CD4-positive, CD25-positive, alpha-beta regulatory T cell (primary cell): ENCODE results near the gene OPHN1. TPM values are rescaled to one million over a fixed set of nuclear protein-coding genes. Genes with fewer than 3 reads are reported as not detected.
A peak's percentile ranks its signal among the peaks of the same experiment; 100 is the strongest.

ENCODE experiments used
- ATAC-seq, 2 donors: fragments of 150-1000 bp; cut with Tn5 transposase; one replicate each; pipeline ENCODE4 v1.10.0; 2021; ENCODE audit warnings: low read depth in 2 of 2, moderate number of reproducible peaks in 2 of 2, moderate library complexity in 1 of 2
- DNase-seq, 3 donors: peaks; one replicate each; pipeline versions ENCODE4 v3.0.0 to v3.0.0-alpha.2; 2012 to 2022; ENCODE audit warnings: mixed read lengths in 1 of 3
- H3K27ac ChIP-seq: one replicate; pipeline ENCODE4 v1.7.0; 2013; ENCODE audit warnings: mild to moderate bottlenecking, low read length; ENCODE audit not compliant: insufficient read depth, poor library complexity, severe bottlenecking
- H3K27me3 ChIP-seq: one replicate; pipeline ENCODE4 v1.7.0; 2013; ENCODE audit warnings: low read length; ENCODE audit not compliant: control insufficient read depth, insufficient read depth
- H3K36me3 ChIP-seq: one replicate; pipeline ENCODE4 v1.7.0; 2013; ENCODE audit warnings: mild to moderate bottlenecking, low read length, moderate library complexity; ENCODE audit not compliant: control insufficient read depth, insufficient read depth
- H3K4me1 ChIP-seq: 2 replicates; pipeline ENCODE4 v1.7.0; 2013; ENCODE audit warnings: mild to moderate bottlenecking, low read length; ENCODE audit not compliant: insufficient read depth, control insufficient read depth, poor library complexity, severe bottlenecking
- H3K4me3 ChIP-seq: one replicate; pipeline ENCODE4 v1.7.0; 2013; ENCODE audit warnings: low read depth, mild to moderate bottlenecking, low read length, moderate library complexity
- H3K9me3 ChIP-seq, 2 experiments: 1 replicate in 1 of 2; 2 replicates in 1 of 2; pipeline ENCODE4 v1.7.0; 2013; ENCODE audit warnings: low read length in 2 of 2, mild to moderate bottlenecking in 1 of 2, moderate library complexity in 1 of 2; ENCODE audit not compliant: control insufficient read depth in 2 of 2
- H3K27ac Mint-ChIP-seq, 3 donors: one replicate each; pipeline ENCODE4 v1.8.0; 2020 to 2022; ENCODE audit warnings: mild to moderate bottlenecking in 3 of 3, mixed read lengths in 3 of 3, moderate library complexity in 2 of 3
- H3K27me3 Mint-ChIP-seq: one replicate; pipeline ENCODE4 v1.8.0; 2022; ENCODE audit warnings: mild to moderate bottlenecking, mixed read lengths
- H3K36me3 Mint-ChIP-seq: one replicate; pipeline ENCODE4 v1.8.0; 2020; ENCODE audit warnings: mixed read lengths
- H3K4me1 Mint-ChIP-seq, 4 donors: one replicate each; pipeline ENCODE4 v1.8.0; 2020 to 2022; ENCODE audit warnings: mixed read lengths in 4 of 4, mild to moderate bottlenecking in 1 of 4
- H3K4me3 Mint-ChIP-seq, 4 donors: one replicate each; pipeline ENCODE4 v1.8.0; 2020 to 2022; ENCODE audit warnings: mild to moderate bottlenecking in 4 of 4, mixed read lengths in 4 of 4, moderate library complexity in 3 of 4
- H3K9me3 Mint-ChIP-seq, 7 donors: one replicate each; pipeline ENCODE4 v1.8.0; 2020 to 2022; ENCODE audit warnings: mixed read lengths in 7 of 7, mild to moderate bottlenecking in 3 of 7, moderate library complexity in 2 of 7
- polyA plus RNA-seq, 4 donors: library from polyadenylated mRNA; unstranded; fragments of 300-500 nt; fragmentation: Illumina TruSeq; gene quantifications; one replicate each; pipeline ENCODE4 v1.2.3, GENCODE V29; 2021
- total RNA-seq: library from RNA; stranded (reverse); gene quantifications from one replicate; pipeline ENCODE4 v1.2.3, GENCODE V29; 2022

Gene OPHN1
- total and polyA plus RNA-seq, 5 donors from 2014 or later: 0.15 TPM; not detected in 4

DNA sequence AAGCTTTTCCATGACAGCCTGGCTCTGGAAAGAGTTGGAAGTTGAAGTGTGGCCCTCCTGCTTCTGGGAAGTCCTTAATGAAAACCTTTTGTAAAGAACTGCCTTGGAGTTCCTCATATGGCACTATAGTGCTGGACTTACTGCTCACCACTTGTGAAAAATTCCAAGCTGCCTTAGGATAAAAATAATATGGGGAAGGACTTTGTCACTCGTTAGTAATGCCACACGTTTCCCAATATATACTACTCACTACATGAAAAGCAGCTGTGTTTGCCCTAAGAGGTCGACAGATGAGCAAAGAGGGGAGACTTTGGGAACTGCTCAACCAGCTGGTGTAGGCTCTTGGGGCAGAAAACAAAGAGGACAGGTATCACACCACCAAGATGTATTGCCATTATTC is 11.7 kb downstream of the OPHN1 start:
- no peaks in the 10 kb centered on the region for H3K9me3 ChIP-seq
- H3K4me3 ChIP-seq: no peak overlapping the region
- no peak for ATAC-seq
- DNase-seq: no peak
- no peaks in the 10 kb centered on the region for H3K4me1 ChIP-seq
- H3K27ac ChIP-seq: no peak overlapping the region
- Mint-ChIP-seq H3K9me3 (peaks cover 0 to 4% (median 0%) of the 10 kb centered on the region in 7 donors), H3K36me3 (no peaks in the 10 kb centered on the region), H3K27me3 (peaks cover 10% of the 10 kb centered on the region), H3K4me1 (no peaks in the 10 kb centered on the region), H3K4me3 (no peak overlapping the region), H3K27ac (no peak overlapping the region)
- no peaks in the 10 kb centered on the region for H3K36me3 ChIP-seq
- H3K27me3 ChIP-seq: no peaks in the 10 kb centered on the region

DNA sequence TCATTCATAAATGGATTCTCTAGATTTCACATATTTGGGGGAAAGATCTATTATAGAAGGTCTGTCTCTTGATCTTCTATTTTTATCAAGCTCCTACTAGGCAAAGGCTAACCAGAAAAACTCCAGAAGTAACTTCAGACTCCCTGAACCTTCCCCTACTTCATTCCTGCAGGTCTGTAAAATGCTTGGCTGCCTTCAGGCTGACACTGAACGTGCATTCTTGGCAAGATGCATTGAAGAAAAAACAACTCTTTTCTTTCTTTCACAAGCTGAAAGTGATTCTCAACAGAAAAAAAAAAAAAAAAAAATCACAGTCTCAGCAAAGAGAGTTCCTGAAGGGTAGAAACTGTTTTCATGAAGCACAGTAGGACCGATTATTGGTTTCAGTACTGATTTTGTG is 12.7 kb downstream of the OPHN1 start:
- H3K36me3 Mint-ChIP-seq: no peaks in the 10 kb centered on the region
- no peak overlapping the region for H3K4me3 ChIP-seq
- H3K4me3 Mint-ChIP-seq: no peak overlapping the region
- no peak for ATAC-seq
- no peaks in the 10 kb centered on the region for H3K9me3 ChIP-seq
- H3K27me3 ChIP-seq: no peaks in the 10 kb centered on the region
- H3K4me1 ChIP-seq: no peaks in the 10 kb centered on the region
- H3K27me3 Mint-ChIP-seq: peaks cover 10% of the 10 kb centered on the region
- peaks cover 0 to 4% (median 0%) of the 10 kb centered on the region in 7 donors for H3K9me3 Mint-ChIP-seq
- no peak for DNase-seq
- no peaks in the 10 kb centered on the region for H3K4me1 Mint-ChIP-seq
- H3K27ac ChIP-seq: no peak overlapping the region
- H3K36me3 ChIP-seq: no peaks in the 10 kb centered on the region
- H3K27ac Mint-ChIP-seq: no peak overlapping the region

DNA sequence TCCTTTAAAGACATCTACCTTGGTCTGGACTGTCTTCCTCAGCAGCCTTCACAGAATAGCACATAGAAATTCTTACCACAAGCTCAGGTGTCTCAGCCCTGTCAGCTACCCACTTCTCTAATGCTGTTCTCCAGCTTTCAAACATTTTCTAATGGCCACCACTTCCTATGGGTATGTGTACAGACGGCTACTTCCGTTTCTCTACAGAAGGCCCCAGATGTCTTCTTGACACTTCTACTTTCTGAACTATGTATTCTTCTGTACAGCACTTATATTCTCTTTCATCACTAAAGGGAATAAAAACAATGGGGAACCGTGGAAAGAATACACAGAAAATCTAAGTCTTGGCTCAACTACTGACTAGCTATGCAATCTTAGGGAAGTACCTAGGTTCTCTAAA is 13.3 kb downstream of the OPHN1 start:
- no peaks in the 10 kb centered on the region for H3K4me1 ChIP-seq
- H3K4me3 ChIP-seq: no peak overlapping the region
- Mint-ChIP-seq H3K4me1 (no peaks in the 10 kb centered on the region), H3K4me3 (no peak overlapping the region), H3K27me3 (peaks cover 10% of the 10 kb centered on the region), H3K9me3 (peaks cover 0 to 4% (median 0%) of the 10 kb centered on the region in 7 donors), H3K27ac (no peak overlapping the region), H3K36me3 (no peaks in the 10 kb centered on the region)
- H3K27me3 ChIP-seq: no peaks in the 10 kb centered on the region
- ATAC-seq (no peak), DNase-seq (no peak)
- H3K9me3 ChIP-seq: no peaks in the 10 kb centered on the region
- no peaks in the 10 kb centered on the region for H3K36me3 ChIP-seq
- H3K27ac ChIP-seq: no peak overlapping the region

DNA sequence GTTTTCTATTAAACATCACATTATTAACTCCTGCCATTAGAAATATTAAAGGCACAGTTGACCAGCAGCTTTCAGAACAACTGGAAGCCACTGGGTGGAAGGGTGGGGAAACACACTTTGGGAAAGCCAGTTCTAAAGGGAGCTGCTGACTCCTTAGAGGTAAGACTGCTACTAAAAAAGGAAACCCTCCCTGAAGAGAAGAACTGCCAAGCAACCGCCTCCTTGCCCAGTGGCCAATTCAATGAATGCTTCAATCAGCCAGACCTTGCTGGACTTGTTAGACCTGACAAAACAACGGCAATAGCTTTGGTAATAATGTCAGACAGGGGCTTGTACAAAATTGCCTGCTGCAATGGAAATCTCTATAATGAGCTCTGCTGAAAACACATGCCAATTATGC is 15.6 kb downstream of the OPHN1 start:
- peaks cover 12% of the 10 kb centered on the region for H3K27me3 Mint-ChIP-seq
- no peak for ATAC-seq
- H3K36me3 ChIP-seq: no peaks in the 10 kb centered on the region
- H3K9me3 Mint-ChIP-seq: peaks cover 0 to 4% (median 0%) of the 10 kb centered on the region in 7 donors
- H3K4me3 Mint-ChIP-seq: no peak overlapping the region
- H3K4me1 Mint-ChIP-seq: no peaks in the 10 kb centered on the region
- H3K27ac Mint-ChIP-seq: no peak overlapping the region
- no peaks in the 10 kb centered on the region for H3K4me1 ChIP-seq
- H3K4me3 ChIP-seq: no peak overlapping the region
- H3K27ac ChIP-seq: no peak overlapping the region
- no peaks in the 10 kb centered on the region for H3K27me3 ChIP-seq
- H3K9me3 ChIP-seq: no peaks in the 10 kb centered on the region
- no peak for DNase-seq
- no peaks in the 10 kb centered on the region for H3K36me3 Mint-ChIP-seq

DNA sequence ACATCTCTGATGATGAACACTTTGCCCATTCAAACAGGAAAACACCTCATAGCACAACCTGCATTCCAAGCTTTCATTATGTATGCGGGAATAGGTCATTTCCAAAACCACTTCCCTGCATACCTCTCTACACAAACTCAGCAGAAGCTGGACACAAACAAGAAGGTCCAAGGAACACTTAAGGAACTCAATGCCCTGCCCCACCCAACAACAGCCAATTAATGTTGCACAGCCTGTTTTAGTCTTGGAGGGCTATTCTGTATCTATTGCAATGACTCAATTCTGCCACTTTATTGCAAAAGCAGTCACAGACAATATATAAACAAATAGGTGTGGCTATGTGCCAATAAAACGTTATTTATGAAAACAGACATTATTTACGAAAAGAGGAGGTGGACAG is 16.7 kb downstream of the OPHN1 start:
- no peaks in the 10 kb centered on the region for H3K36me3 ChIP-seq
- DNase-seq (no peak), ATAC-seq (no peak)
- Mint-ChIP-seq H3K9me3 (peaks cover 0 to 3% (median 0%) of the 10 kb centered on the region in 7 donors), H3K36me3 (no peaks in the 10 kb centered on the region), H3K27me3 (peaks cover 12% of the 10 kb centered on the region), H3K4me1 (no peaks in the 10 kb centered on the region), H3K27ac (no peak overlapping the region), H3K4me3 (no peak overlapping the region)
- no peaks in the 10 kb centered on the region for H3K27me3 ChIP-seq
- H3K4me3 ChIP-seq: no peak overlapping the region
- H3K4me1 ChIP-seq: no peaks in the 10 kb centered on the region
- no peak overlapping the region for H3K27ac ChIP-seq
- H3K9me3 ChIP-seq: no peaks in the 10 kb centered on the region

DNA sequence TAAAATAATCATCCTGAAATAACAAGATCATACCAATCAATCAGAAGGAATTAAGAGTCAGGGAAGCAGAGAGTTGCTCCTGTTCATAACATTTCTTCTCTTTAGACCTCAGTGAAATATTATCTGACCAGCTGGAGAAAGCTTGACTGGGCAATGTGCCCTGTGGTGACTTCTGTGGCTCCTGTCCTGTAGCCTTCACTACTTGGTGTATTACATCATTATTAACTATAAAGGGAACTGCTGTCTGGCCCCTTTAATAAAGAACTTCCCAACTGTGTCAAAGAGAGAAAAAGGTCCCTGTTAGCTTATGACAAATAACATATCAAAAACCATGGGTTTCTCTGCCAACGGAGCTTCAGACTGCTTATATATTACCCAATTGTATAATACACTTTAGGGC is 18.0 kb downstream of the OPHN1 start:
- Mint-ChIP-seq H3K27me3 (peaks cover 7% of the 10 kb centered on the region), H3K4me3 (no peak overlapping the region), H3K27ac (peak overlapping the region in 1 of 3 donors; percentile 38), H3K9me3 (peaks cover 0 to 3% (median 0%) of the 10 kb centered on the region in 7 donors), H3K4me1 (no peaks in the 10 kb centered on the region), H3K36me3 (no peaks in the 10 kb centered on the region)
- no peaks in the 10 kb centered on the region for H3K4me1 ChIP-seq
- H3K36me3 ChIP-seq: no peaks in the 10 kb centered on the region
- no peak overlapping the region for H3K27ac ChIP-seq
- H3K9me3 ChIP-seq: no peaks in the 10 kb centered on the region
- no peak overlapping the region for H3K4me3 ChIP-seq
- no peaks in the 10 kb centered on the region for H3K27me3 ChIP-seq
- DNase-seq: no peak
- ATAC-seq: no peak

DNA sequence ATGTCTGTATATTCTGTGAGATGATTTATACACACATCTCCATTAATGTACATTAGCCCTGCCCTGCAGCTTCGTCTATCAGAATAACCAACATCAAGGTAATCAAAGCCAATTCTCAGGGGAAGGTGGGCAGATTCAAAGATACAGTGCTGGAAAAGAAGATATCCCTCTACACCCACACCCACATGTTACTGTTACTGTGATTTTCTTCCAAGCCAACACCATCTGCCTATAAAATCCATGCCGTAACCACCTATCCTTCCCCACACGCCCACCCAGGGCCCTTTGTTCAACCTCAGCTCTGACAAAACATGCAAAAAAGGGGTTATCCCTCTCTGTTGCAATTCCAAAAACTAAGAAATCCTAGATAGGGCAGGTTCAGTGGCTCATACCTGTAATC is 20.0 kb downstream of the OPHN1 start:
- no peak for DNase-seq

DNA sequence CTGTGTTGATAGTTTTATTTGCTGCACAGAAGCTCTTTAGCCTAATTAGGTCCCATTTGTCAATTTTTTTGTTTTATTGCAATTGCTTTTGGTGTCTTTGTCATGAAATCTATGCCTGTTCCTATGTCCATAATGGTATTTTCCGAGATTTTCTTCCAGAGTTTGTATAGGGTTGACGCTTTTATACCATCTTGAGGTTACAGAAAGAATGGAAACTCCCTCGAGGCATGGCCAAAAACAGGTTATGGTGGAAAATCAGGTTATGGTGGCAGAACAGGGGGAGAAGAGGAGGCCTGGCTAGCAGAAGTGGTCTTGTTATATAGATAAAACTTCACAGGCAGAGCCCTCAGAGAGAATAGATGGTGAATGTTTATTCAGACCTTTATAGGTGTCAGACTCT is 21.6 kb downstream of the OPHN1 start:
- no peaks in the 10 kb centered on the region for H3K4me1 Mint-ChIP-seq
- no peak overlapping the region for H3K27ac Mint-ChIP-seq
- peaks cover 7% of the 10 kb centered on the region for H3K27me3 Mint-ChIP-seq
- DNase-seq (no peak), ATAC-seq (no peak)
- Histone ChIP-seq H3K4me3 (no peak overlapping the region), H3K9me3 (no peaks in the 10 kb centered on the region), H3K27me3 (no peaks in the 10 kb centered on the region), H3K4me1 (no peaks in the 10 kb centered on the region), H3K27ac (no peak overlapping the region), H3K36me3 (no peaks in the 10 kb centered on the region)
- no peak overlapping the region for H3K4me3 Mint-ChIP-seq
- peaks cover 0 to 1% (median 0%) of the 10 kb centered on the region in 7 donors for H3K9me3 Mint-ChIP-seq
- no peaks in the 10 kb centered on the region for H3K36me3 Mint-ChIP-seq

More for the DNA sequence above, 20.0 kb downstream of the OPHN1 start:
- no peaks in the 10 kb centered on the region for H3K9me3 ChIP-seq
- H3K4me1 ChIP-seq: no peaks in the 10 kb centered on the region
- no peaks in the 10 kb centered on the region for H3K36me3 Mint-ChIP-seq
- no peaks in the 10 kb centered on the region for H3K4me1 Mint-ChIP-seq
- H3K36me3 ChIP-seq: no peaks in the 10 kb centered on the region
- no peak for ATAC-seq
- H3K9me3 Mint-ChIP-seq: peaks cover 0 to 1% (median 0%) of the 10 kb centered on the region in 7 donors
- H3K27ac ChIP-seq: no peak overlapping the region
- H3K4me3 Mint-ChIP-seq: no peak overlapping the region
- no peaks in the 10 kb centered on the region for H3K27me3 ChIP-seq
- H3K4me3 ChIP-seq: no peak overlapping the region
- no peak overlapping the region for H3K27ac Mint-ChIP-seq
- H3K27me3 Mint-ChIP-seq: peaks cover 7% of the 10 kb centered on the region
